NCI-H1436 treated with DMSO at 0.1 percent for 48 hours (cell line): Measurements from ENCODE around the gene ANKRD6.
"Not testable (repeated sequence)": the region's sequence is repeated elsewhere in the genome, so short reads cannot be mapped to it uniquely, and the experiment has no call there.

Source experiments
- DNase-seq: peaks from one replicate; lab custom pipeline; 2025; lab: John Stamatoyannopoulos, UW

The ANKRD6 gene

DNA sequence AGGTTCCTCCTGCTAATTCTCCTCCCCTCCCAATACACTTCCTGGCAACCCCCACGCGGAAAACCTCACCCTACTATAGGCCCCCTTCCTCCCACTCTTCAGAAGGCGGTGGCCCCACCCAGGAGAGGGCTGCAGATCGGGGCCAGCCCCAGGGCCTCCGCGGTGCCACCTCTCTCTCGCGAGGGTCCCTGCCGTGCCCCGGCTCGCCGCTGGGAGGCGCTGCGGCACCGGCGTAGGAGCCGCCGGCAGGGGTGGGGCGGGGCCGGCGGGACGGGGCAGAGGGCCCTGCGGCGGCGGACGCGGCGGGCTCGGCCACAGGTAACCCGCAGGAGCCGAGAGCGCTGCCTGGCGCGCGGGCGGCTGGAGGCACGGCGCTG, at the start of gene ANKRD6:
Gene ANKRD6, plus strand, starts transcription at position 278 of the 377 bp plus-strand sequence. CDS start 133,825 bp downstream, outside the sequence.
- DNase-seq: no peak

- no peak for DNase-seq
Measured at GRCh38 chr6:89385156-89385667, 47.7 kb upstream of the ANKRD6 start.

DNA sequence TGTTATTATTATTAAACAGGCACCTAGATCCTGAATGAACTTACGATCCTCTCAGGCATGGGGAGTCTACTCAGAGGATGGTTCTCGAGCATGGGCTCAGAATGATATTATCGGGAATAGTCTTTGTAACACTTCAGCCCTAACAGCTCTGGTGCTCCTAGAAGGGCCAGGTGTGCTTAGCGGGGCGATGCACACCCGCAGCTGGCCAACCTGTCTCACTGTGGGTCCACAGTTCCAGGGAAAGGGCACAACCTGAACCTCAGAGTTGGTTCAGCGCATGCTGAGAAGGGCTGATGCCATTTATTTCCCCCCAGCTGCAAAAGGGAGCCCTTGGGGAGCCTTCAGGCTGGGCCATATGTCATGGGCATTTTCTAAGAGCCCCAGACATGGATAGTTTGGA, 47.1 kb upstream of the ANKRD6 start:
- no peak for DNase-seq

DNA sequence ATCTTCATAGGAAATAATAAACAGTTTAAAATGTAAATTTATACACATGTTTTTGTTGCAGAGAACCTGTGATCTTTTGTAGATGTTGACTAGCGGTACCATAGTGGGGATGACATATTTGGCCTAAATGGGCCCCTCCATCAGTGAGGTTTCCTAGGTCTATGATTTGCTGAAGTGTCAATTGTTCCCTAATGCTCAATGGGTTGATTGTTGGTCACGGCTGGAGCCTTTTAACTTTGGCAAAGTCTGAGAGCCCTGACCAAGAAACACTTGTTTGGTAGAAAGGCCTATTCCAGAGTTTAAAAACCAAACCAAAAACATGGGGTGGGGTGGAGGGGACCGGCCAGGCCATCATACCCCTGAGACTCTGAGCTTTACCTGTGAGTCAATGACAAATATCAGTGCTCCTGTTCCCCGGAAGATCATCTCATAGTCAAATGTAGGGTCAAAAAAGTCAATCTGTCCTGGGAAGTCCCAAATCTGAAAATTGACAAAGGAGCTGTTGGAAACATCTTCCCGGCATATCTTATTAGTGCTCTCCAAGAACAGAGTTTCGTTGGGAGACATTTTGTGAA, 45.9 kb upstream of the ANKRD6 start:
- no peak for DNase-seq

DNA sequence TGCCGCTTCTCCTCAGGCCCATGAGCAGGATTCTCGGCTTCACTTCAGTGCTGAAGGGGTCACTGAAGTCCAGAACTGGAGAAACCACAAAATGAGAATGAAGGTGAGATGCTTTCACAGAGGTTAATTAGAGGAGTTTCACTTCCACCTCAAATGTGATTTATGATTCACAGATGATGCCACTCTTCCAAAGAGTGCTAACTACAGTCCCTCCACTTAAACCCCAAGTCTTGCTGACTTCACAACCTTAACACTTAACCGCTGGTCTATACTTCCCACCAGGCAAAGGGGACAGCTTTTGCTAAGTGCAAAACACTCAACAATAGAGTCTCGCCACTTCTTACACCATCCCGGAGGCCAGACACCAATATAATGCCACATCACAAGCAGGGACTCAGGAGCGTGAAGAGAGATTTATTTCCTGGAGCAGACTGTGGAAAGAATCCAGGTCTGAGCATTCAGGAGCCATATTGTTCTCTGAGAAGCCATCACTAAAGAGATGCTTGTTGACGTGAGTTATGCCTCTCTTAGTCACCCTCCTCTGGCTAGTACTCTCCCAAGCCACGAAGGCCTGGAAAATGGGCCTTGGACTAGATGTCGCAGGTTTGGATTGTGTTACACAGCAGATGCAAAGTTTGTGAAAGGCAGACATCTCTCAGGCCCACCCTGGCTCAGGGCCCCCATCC, 45.3 kb upstream of the ANKRD6 start:
- DNase-seq: no peak

- DNase-seq: no peak
Measured at GRCh38 chr6:89388846-89389245, 44.1 kb upstream of the ANKRD6 start.

GRCh38 chr6:89392823-89393222, 40.1 kb upstream of the ANKRD6 start:
- no peak for DNase-seq

GRCh38 chr6:89393659-89394058, 39.3 kb upstream of the ANKRD6 start:
- no peak for DNase-seq

- not testable (repeated sequence) for DNase-seq
Measured at GRCh38 chr6:89397884-89398283, 35.1 kb upstream of the ANKRD6 start.

- no peak for DNase-seq
Measured at GRCh38 chr6:89398762-89399525, 34.0 kb upstream of the ANKRD6 start.

DNA sequence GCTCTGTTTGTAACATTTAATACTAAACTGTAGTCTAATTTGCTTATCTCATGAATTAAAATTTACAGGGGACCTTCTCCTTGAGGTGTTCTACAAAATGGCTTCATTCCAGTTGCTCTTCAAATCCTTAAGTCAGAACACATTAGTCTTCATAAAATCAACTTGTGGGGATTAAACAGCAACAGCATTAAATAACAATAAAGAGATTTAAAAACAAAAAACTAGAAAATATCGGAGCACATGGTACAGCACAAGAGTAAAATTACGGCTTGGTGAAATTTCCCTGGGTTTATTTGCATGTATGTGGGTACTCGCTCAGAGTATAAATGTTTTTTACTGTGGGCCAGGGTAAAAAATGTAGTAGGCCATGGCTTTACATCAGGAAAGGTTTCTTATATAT, 32.9 kb upstream of the ANKRD6 start:
- no peak for DNase-seq

DNA sequence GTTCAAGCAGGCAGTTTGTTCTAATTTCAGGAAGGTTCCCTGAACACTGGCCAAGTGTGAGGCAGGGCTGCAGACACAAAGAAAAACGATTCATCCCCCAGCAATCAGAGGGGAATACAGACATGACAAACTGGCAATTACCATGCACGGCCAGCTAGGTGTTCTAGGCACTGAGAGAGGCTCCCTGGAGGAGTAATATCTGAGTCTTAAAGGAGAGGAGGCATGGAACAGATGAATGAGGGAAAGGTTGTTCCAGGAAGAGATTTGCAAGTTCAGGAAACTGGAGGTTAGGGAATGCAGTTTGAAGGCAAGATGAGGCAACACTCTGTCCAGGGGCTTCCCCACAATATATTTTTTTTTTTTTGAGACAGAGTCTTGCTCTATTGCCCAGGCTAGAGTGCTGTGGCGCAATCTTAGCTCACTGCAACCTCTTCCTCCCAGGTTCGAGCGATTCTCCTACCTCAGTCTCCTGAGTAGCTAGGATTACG, 32.0 kb upstream of the ANKRD6 start:
- no peak for DNase-seq

- DNase-seq: no peak
Measured at GRCh38 chr6:89402776-89403175, 30.2 kb upstream of the ANKRD6 start.

- DNase-seq: no peak
Measured at GRCh38 chr6:89404512-89404911, 28.4 kb upstream of the ANKRD6 start.

DNA sequence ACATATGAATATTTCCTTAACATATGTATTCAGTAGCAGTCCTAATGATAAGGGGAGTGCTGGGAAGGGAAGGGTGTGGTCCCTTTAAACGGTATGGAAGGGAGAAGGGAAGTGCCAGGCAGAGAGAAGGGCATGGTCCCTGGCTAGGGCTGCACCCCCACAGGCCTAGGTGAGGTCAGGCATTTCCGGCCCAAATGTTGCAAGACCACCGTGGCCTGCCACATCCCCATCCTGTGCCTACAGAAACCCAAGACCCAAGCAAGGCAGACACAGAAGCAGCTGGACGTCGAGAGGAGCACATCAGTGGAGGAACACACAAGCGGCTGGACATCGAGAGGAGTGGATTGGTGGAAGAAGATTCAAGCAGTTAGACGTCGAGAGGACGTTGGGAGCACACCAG, 26.8 kb upstream of the ANKRD6 start:
- DNase-seq: no peak

DNA sequence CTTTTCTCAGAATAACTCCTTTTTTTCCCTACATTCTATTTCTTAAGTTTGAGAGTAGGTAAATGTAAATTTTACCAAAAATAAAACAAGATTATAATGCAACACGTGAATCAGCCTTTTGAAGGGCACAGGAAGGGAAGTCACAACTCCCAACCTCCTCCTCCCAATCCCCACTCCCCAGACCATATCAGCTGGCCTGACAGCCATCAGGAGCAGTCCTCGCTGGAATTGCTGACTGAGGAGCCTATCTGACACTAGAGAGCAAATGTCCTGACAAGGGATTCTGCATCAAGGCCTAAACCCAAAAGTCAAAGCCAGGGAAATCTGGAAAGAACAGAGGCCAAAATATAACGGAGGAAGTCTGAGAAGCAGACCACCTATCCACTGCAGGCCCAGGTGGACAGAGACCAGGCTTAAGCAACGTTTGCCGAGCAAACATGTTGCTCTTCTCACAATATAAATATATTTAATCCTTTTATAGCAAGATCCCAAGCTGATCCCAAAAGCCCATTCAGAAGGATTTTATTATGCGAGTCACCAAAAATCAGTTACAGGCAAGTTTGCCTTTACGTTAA, 23.4 kb upstream of the ANKRD6 start:
- no peak for DNase-seq

- DNase-seq: peak; percentile 38
Measured at GRCh38 chr6:89410231-89410761, 22.7 kb upstream of the ANKRD6 start.

- no peak for DNase-seq
Measured at GRCh38 chr6:89410788-89411144, 22.2 kb upstream of the ANKRD6 start.

- DNase-seq: no peak
Measured at GRCh38 chr6:89411145-89412070, 21.5 kb upstream of the ANKRD6 start.

GRCh38 chr6:89412071-89413005, 20.6 kb upstream of the ANKRD6 start, which contains the start of gene RRAGD:
Gene RRAGD (minus strand): TSS chr6:89412273. CDS start chr6:89411993, 280 bp downstream.
- peak; percentile 47 for DNase-seq
